Hippocampal formation (tissue), 2 donors: ENCODE data around the gene CNGB1.
"Not testable (repeated sequence)": the region's sequence is repeated elsewhere in the genome, so short reads cannot be mapped to it uniquely, and the experiment has no call there.

Experiments used
- DNase-seq, 2 donors: peaks; one replicate each; lab custom pipeline; 2025; lab: John Stamatoyannopoulos, UW

Gene CNGB1

GRCh38 chr16:57952909-57953308 is 18.0 kb downstream of the CNGB1 start:
- DNase-seq, result no peak

- DNase-seq, result no peak
Observed at GRCh38 chr16:57951204-57951960, 19.5 kb downstream of the CNGB1 start.

- DNase-seq, result no peak
Observed at GRCh38 chr16:57950382-57950781, 20.5 kb downstream of the CNGB1 start.

- DNase-seq, result no peak
Observed at GRCh38 chr16:57949595-57950238, 21.2 kb downstream of the CNGB1 start.

- DNase-seq, result no peak
Observed at GRCh38 chr16:57949013-57949412, 21.9 kb downstream of the CNGB1 start.

- DNase-seq, result no peak
Observed at GRCh38 chr16:57948027-57948426, 22.9 kb downstream of the CNGB1 start.

GRCh38 chr16:57947261-57947660 is 23.7 kb downstream of the CNGB1 start:
- no peak for DNase-seq

- DNase-seq, result no peak
Observed at GRCh38 chr16:57946181-57946801, 24.6 kb downstream of the CNGB1 start.

GRCh38 chr16:57945740-57946138 is 25.2 kb downstream of the CNGB1 start:
- no peak for DNase-seq

- no peak for DNase-seq
Observed at GRCh38 chr16:57944970-57945739, 25.8 kb downstream of the CNGB1 start.

- not testable (repeated sequence) for DNase-seq
Observed at GRCh38 chr16:57943381-57943780, 27.5 kb downstream of the CNGB1 start.

GRCh38 chr16:57941901-57942300 is 29.0 kb downstream of the CNGB1 start:
- DNase-seq, result not testable (repeated sequence)

GRCh38 chr16:57941016-57941664 is 29.8 kb downstream of the CNGB1 start:
- DNase-seq, result peak; percentile 21 to 29

- no peak for DNase-seq
Observed at GRCh38 chr16:57940382-57940966, 30.5 kb downstream of the CNGB1 start.

- no peak for DNase-seq
Observed at GRCh38 chr16:57939872-57940224, 31.1 kb downstream of the CNGB1 start.

GRCh38 chr16:57938936-57939871 is 31.7 kb downstream of the CNGB1 start:
- DNase-seq, result peak; percentile 13 to 50

- DNase-seq, result no peak
Observed at GRCh38 chr16:57938484-57938883, 32.4 kb downstream of the CNGB1 start.

GRCh38 chr16:57937861-57938260 is 33.1 kb downstream of the CNGB1 start:
- DNase-seq, result no peak

- DNase-seq, result no peak
Observed at GRCh38 chr16:57935904-57936303, 35.0 kb downstream of the CNGB1 start.

- no peak for DNase-seq
Observed at GRCh38 chr16:57930533-57930932, 40.4 kb downstream of the CNGB1 start.
